Caco-2 (cell line): ENCODE results near the gene CPLANE2. TPM values are rescaled to one million over a fixed set of nuclear protein-coding genes. Genes with fewer than 3 reads are reported as not detected.

Source experiments
- BruUV-seq: library from RNA; stranded (reverse); fragments of 400-500 nt; replicated peaks from 2 replicates; lab custom pipeline; 2021; lab: Mats Ljungman, UMichigan
- CTCF ChIA-PET: fragments of 300-600 bp; sonication (Branson Sonifier 250); formaldehyde crosslinking; loops from one replicate; lab custom pipeline; 2022; ENCODE audit warnings: antibody characterized with exemption; lab: Charles Lee
- POLR2A ChIA-PET: fragments of 300-600 bp; sonication (Branson Sonifier 250); formaldehyde crosslinking; loops from one replicate; lab custom pipeline; 2022; ENCODE audit warnings: antibody characterized with exemption; lab: Charles Lee
- DNase-seq, 2 experiments: peaks; one replicate each; pipeline versions ENCODE4 v3.0.0 to v3.0.0-alpha.2; 2020 to 2022
- H3K27me3 ChIP-seq: replicated peaks from 2 replicates; pipeline ENCODE4 v1.6.0; 2011; ENCODE audit warnings: low read length; ENCODE audit not compliant: control insufficient read depth, insufficient read depth
- H3K36me3 ChIP-seq: 2 replicates; pipeline ENCODE4 v1.5.1; 2011; ENCODE audit warnings: low read length; ENCODE audit not compliant: control insufficient read depth, insufficient read depth
- H3K4me1 ChIP-seq: fragments of 250-450 bp; sonication (Bioruptor Pico); 2 replicates; pipeline ENCODE4 v1.5.1; 2020; ENCODE audit warnings: mild to moderate bottlenecking
- H3K4me3 ChIP-seq: 2 replicates; pipeline ENCODE4 v1.5.1; 2011; ENCODE audit warnings: low read depth, mild to moderate bottlenecking, control low read depth, low read length
- H3K9me3 ChIP-seq: fragments of 250-450 bp; sonication (Bioruptor Pico); 2 replicates; pipeline ENCODE4 v1.5.1; 2020; ENCODE audit warnings: mild to moderate bottlenecking, moderate library complexity
- H3K27ac Mint-ChIP-seq: one replicate; pipeline ENCODE4 v1.8.0; 2022; ENCODE audit warnings: mixed read lengths; ENCODE audit not compliant: unreplicated experiment
- H3K27me3 Mint-ChIP-seq: one replicate; pipeline ENCODE4 v1.8.0; 2022; ENCODE audit warnings: mixed read lengths; ENCODE audit not compliant: insufficient read depth, unreplicated experiment
- H3K36me3 Mint-ChIP-seq: one replicate; pipeline ENCODE4 v1.8.0; 2022; ENCODE audit warnings: mild to moderate bottlenecking, mixed read lengths; ENCODE audit not compliant: insufficient read depth, unreplicated experiment
- H3K4me1 Mint-ChIP-seq: one replicate; pipeline ENCODE4 v1.8.0; 2022; ENCODE audit warnings: low read depth, mixed read lengths; ENCODE audit not compliant: unreplicated experiment
- H3K4me3 Mint-ChIP-seq: one replicate; pipeline ENCODE4 v1.8.0; 2022; ENCODE audit warnings: mild to moderate bottlenecking, moderate library complexity, mixed read lengths; ENCODE audit not compliant: unreplicated experiment
- H3K9me3 Mint-ChIP-seq: one replicate; pipeline ENCODE4 v1.8.0; 2022; ENCODE audit warnings: mixed read lengths; ENCODE audit not compliant: unreplicated experiment
- intact Hi-C: fragments of 100-400 bp; cut with micrococcal nuclease; formaldehyde crosslinking; loops from one replicate; pipeline ENCODE4 v1.10.0; 2022; ENCODE audit not compliant: unreplicated experiment
- total RNA-seq: library from RNA; stranded (reverse); gene quantifications from 2 replicates; pipeline ENCODE4 v1.2.3, GENCODE V29; 2022
- TF ChIP-seq, protein P1 (sequence below), 2 experiments: fragments of 200-600 bp in 1 of 2; IDR thresholded peaks; 1 replicate in 1 of 2; 2 replicates in 1 of 2; pipeline versions ENCODE4 v1.5.1 to v1.8.0; 2011 to 2022; ENCODE audit warnings: antibody characterized with exemption in 1 of 2, control low read depth in 1 of 2, inconsistent platforms in 1 of 2, low read depth in 1 of 2, low read length in 1 of 2, mild to moderate bottlenecking in 1 of 2, moderate library complexity in 1 of 2; ENCODE audit not compliant: insufficient read depth in 1 of 2, severe bottlenecking in 1 of 2, unreplicated experiment in 1 of 2

CPLANE2 gene
- total RNA-seq, 1 experiment from 2014 or later: 4.2 TPM

DNA sequence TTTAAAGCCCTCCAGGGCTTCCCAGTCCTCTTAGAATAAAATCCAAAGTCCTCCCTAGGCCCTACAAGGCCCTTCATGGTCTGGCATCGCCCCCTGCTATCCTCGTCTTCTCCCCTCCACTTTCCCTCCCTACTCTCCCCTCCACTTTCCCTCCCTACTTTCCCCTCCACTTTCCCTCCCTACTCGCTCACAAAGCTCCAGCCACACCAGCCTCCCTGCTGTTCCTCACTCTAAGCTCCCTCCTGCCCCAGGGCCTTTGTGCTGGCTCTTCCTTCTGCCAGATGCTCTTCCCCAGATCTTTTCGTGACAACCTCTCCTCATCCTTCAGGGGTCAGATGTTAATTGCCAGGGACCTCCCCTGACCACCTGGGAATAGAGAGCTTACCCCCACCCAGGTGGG is 37.3 kb downstream of the CPLANE2 start:
- ChIA-PET CTCF (interaction anchor here (0.8 to 1.0 kb wide), 2 partner anchors 18 to 117 kb away, joined by 3 read pairs; no protein-coding TSS in a partner anchor), POLR2A (no interaction called here)
- no peak for DNase-seq
- H3K9me3 Mint-ChIP-seq: no peaks in the 10 kb centered on the region
- H3K36me3 Mint-ChIP-seq: peaks cover 6% of the 10 kb centered on the region
- no peaks in the 10 kb centered on the region for H3K27me3 Mint-ChIP-seq
- H3K4me3 Mint-ChIP-seq: no peak overlapping the region
- H3K27ac Mint-ChIP-seq: no peak overlapping the region
- intact Hi-C loops: no loop called here
- no peaks in the 10 kb centered on the region for H3K4me1 ChIP-seq
- no peak overlapping the region for H3K4me3 ChIP-seq
- H3K4me1 Mint-ChIP-seq: peaks cover 6% of the 10 kb centered on the region
- TF ChIP-seq, protein P1, sequence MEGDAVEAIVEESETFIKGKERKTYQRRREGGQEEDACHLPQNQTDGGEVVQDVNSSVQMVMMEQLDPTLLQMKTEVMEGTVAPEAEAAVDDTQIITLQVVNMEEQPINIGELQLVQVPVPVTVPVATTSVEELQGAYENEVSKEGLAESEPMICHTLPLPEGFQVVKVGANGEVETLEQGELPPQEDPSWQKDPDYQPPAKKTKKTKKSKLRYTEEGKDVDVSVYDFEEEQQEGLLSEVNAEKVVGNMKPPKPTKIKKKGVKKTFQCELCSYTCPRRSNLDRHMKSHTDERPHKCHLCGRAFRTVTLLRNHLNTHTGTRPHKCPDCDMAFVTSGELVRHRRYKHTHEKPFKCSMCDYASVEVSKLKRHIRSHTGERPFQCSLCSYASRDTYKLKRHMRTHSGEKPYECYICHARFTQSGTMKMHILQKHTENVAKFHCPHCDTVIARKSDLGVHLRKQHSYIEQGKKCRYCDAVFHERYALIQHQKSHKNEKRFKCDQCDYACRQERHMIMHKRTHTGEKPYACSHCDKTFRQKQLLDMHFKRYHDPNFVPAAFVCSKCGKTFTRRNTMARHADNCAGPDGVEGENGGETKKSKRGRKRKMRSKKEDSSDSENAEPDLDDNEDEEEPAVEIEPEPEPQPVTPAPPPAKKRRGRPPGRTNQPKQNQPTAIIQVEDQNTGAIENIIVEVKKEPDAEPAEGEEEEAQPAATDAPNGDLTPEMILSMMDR (IDR thresholded peaks at IDR 0.05; ENCODE audit: insufficient read depth in 1 of 2, low read depth in 1 of 2, low read length in 1 of 2, severe bottlenecking in 1 of 2, unreplicated experiment in 1 of 2): no peak
- 0 out of 2 replicates have a peak, but pooled peaks cover 1% of the 10 kb centered on the region for H3K36me3 ChIP-seq
- BruUV-seq: no TSS peak
- no peaks in the 10 kb centered on the region for H3K9me3 ChIP-seq
- no peaks in the 10 kb centered on the region for H3K27me3 ChIP-seq

DNA sequence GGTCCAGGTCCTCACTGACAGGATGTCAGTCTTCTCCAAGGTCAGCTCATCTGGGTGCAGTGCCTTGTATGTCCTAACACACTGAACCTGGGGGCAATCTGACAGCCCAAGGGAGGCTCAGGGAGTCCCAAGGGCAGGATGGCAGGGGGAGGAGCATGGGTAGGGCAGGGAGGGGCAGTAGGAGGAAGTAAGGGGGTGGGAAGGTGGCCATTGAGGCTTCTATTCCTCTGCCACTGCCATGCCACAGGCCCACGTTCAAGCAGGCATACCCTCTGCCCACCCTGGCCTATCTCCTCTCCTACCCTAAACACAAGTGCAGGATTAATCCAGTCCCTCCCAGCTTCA is 37.9 kb downstream of the CPLANE2 start:
- intact Hi-C loops: no loop called here
- CTCF ChIA-PET: interaction anchor here (0.6 to 1.0 kb wide), 3 partner anchors 18 to 121 kb away, joined by 3 read pairs; no protein-coding TSS in a partner anchor
- H3K4me1 ChIP-seq: no peaks in the 10 kb centered on the region
- Mint-ChIP-seq H3K27me3 (peaks cover 3% of the 10 kb centered on the region), H3K36me3 (peaks cover 6% of the 10 kb centered on the region), H3K9me3 (no peaks in the 10 kb centered on the region), H3K27ac (no peak overlapping the region), H3K4me1 (peaks cover 6% of the 10 kb centered on the region), H3K4me3 (no peak overlapping the region)
- BruUV-seq: no TSS peak
- H3K9me3 ChIP-seq: no peaks in the 10 kb centered on the region
- H3K27me3 ChIP-seq: no peaks in the 10 kb centered on the region
- TF ChIP-seq, protein P1 (IDR thresholded peaks at IDR 0.05; ENCODE audit: insufficient read depth in 1 of 2, low read depth in 1 of 2, low read length in 1 of 2, severe bottlenecking in 1 of 2, unreplicated experiment in 1 of 2): no peak
- no peaks in the 10 kb centered on the region for H3K36me3 ChIP-seq
- POLR2A ChIA-PET: no interaction called here
- H3K4me3 ChIP-seq: no peak overlapping the region
- DNase-seq: no peak

DNA sequence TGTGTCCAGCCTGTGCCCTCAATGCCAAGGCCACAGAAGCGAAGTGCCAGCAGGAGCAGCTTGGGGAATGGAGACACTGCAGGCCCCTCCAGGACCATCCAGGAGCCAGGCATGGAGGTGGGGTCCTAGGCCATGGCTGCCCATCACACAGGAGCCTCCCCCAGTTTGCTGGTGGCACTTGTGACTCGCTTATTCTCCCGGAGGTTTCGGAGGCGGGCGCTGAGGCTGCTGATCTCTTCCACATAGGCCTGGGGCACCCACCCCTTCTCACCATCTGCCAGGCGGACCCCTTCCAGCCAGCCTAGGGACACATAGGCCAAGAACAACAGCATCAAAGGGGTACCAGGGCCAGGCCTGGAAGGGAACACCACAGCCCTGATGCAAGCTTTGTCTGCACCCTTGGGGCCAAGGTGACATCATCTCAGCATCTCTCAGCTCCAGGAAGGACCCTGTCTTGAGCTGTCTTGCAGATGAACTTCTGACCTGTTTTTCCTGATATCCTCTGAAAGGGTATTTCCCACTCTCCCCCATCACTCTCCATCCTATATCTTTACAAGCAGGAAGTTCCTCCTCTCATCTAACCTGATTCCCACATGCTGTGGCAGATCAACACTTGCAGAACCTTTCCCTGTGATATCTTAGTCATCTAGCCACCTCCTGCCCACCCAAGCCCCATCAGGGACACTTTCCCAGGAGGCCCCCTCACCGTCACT is 38.4 kb downstream of the CPLANE2 start:
- no peak overlapping the region for H3K4me3 ChIP-seq
- H3K9me3 ChIP-seq: no peaks in the 10 kb centered on the region
- intact Hi-C loops: no loop called here
- no peaks in the 10 kb centered on the region for H3K27me3 ChIP-seq
- no peaks in the 10 kb centered on the region for H3K36me3 ChIP-seq
- DNase-seq: no peak
- POLR2A ChIA-PET: no interaction called here
- TF ChIP-seq, protein P1 (IDR thresholded peaks at IDR 0.05; ENCODE audit: insufficient read depth in 1 of 2, low read depth in 1 of 2, low read length in 1 of 2, severe bottlenecking in 1 of 2, unreplicated experiment in 1 of 2): no peak
- BruUV-seq: no TSS peak
- Mint-ChIP-seq H3K4me1 (peaks cover 6% of the 10 kb centered on the region), H3K9me3 (no peaks in the 10 kb centered on the region), H3K36me3 (peaks cover 6% of the 10 kb centered on the region), H3K27me3 (peaks cover 3% of the 10 kb centered on the region), H3K4me3 (no peak overlapping the region), H3K27ac (no peak overlapping the region)
- CTCF ChIA-PET: interaction anchor here (0.6 kb wide), 1 partner anchor 120 kb away, joined by 3 read pairs; no protein-coding TSS in a partner anchor
- no peaks in the 10 kb centered on the region for H3K4me1 ChIP-seq
